Breast epithelium (tissue), 4 donors: Measurements from ENCODE around the gene SRPK3. TPM values are rescaled to one million over a fixed set of nuclear protein-coding genes. Genes with fewer than 3 reads are reported as not detected.

Source experiments
- DNase-seq, 2 donors: peaks; one replicate each; pipeline ENCODE4 v3.0.0-alpha.2; 2019; ENCODE audit warnings: low spot score in 2 of 2
- H3K27ac ChIP-seq, 2 donors: fragments of 200-600 bp; sonication (generic) in 1 of 2; one replicate each; pipeline ENCODE4 v1.5.1; 2016 to 2019; ENCODE audit warnings: mild to moderate bottlenecking in 1 of 2
- H3K27me3 ChIP-seq, 2 donors: fragments of 200-600 bp; sonication (generic) in 1 of 2; one replicate each; pipeline versions ENCODE4 v1.5.1 to v1.6.0; 2017 to 2019; ENCODE audit warnings: control low read depth in 1 of 2, mild to moderate bottlenecking in 1 of 2
- H3K36me3 ChIP-seq: fragments of 200-600 bp; one replicate; pipeline ENCODE4 v1.5.1; 2019
- H3K4me1 ChIP-seq, 2 donors: fragments of 200-600 bp; sonication (generic); one replicate each; pipeline ENCODE4 v1.5.1; 2016 to 2019; ENCODE audit warnings: control low read depth in 1 of 2
- H3K4me3 ChIP-seq, 3 donors: fragments of 200-600 bp; sonication (generic); 1 replicate in 2 of 3; 2 replicates in 1 of 3; pipeline ENCODE4 v1.5.1; 2016 to 2019; ENCODE audit warnings: mild to moderate bottlenecking in 3 of 3, moderate library complexity in 2 of 3
- H3K9me3 ChIP-seq, 2 donors: fragments of 200-600 bp; sonication (generic) in 1 of 2; one replicate each; pipeline ENCODE4 v1.5.1; 2016 to 2019; ENCODE audit warnings: control low read depth in 1 of 2
- POLR2A ChIP-seq: fragments of 450-650 bp; IDR thresholded peaks from one replicate; pipeline ENCODE4 v1.6.1; 2016; ENCODE audit warnings: antibody characterized with exemption, mild to moderate bottlenecking, moderate library complexity
- POLR2AphosphoS5 ChIP-seq, 3 donors: sonication (generic); formaldehyde crosslinking; IDR thresholded peaks; one replicate each; pipeline ENCODE4 v1.6.1; 2017; ENCODE audit warnings: antibody characterized with exemption in 3 of 3
- intact Hi-C: fragments of 100-400 bp; cut with DNase I; formaldehyde crosslinking; loops from one replicate; pipeline ENCODE4 v1.15.1; 2023; ENCODE audit warnings: low total_unique reads
- total RNA-seq, 3 donors: library from RNA; depleted of rRNA; stranded (reverse); fragments of >200 nt; gene quantifications; one replicate each; pipeline ENCODE4 v1.1.0, GENCODE V29; 2016
- TF ChIP-seq, protein P1 (sequence below), 3 donors: fragments of 450-650 bp; IDR thresholded peaks; one replicate each; pipeline ENCODE4 v1.5.1; 2016 to 2017; ENCODE audit warnings: antibody characterized with exemption in 3 of 3, mild to moderate bottlenecking in 3 of 3, moderate library complexity in 3 of 3

SRPK3 gene
- total RNA-seq, 3 donors from 2014 or later = 0.33 to 1.5 (median 1.3) TPM

DNA sequence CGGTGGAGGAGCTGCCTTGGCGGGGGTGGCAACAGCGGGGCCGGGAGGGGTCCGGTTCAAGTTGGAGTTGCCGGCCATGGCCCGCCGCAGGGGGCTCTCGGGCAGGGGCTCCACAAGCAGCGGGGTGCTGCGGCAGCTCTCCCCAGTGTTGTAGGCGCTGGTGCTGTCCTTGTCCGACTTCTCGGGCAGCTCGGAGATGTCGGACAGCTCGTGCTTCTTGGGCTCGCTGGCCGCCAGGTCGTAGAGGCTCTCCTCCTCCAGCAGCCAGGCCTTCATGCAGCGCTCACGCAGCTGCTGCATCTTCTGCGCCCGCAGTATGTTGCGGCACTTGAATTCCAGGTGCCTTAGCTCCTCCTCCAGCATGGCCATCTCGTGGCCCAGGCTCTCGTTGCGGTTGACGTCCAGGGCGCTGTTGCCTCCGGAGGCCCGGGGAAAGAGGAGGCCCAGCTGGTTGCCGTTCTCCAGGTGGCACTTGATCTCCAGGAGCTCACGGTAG, 23.3 kb downstream of the SRPK3 start:
- H3K9me3 ChIP-seq = peaks cover 0 to 7% of the 10 kb centered on the region in 2 donors
- no peaks in the 10 kb centered on the region for H3K36me3 ChIP-seq
- H3K27me3 ChIP-seq = peaks cover 0 to 42% of the 10 kb centered on the region in 2 donors
- H3K4me1 ChIP-seq = no peaks in the 10 kb centered on the region
- TF ChIP-seq POLR2A = no peak
- TF ChIP-seq POLR2AphosphoS5 (IDR thresholded peaks at IDR 0.05) = no peak
- TF ChIP-seq, protein P1, sequence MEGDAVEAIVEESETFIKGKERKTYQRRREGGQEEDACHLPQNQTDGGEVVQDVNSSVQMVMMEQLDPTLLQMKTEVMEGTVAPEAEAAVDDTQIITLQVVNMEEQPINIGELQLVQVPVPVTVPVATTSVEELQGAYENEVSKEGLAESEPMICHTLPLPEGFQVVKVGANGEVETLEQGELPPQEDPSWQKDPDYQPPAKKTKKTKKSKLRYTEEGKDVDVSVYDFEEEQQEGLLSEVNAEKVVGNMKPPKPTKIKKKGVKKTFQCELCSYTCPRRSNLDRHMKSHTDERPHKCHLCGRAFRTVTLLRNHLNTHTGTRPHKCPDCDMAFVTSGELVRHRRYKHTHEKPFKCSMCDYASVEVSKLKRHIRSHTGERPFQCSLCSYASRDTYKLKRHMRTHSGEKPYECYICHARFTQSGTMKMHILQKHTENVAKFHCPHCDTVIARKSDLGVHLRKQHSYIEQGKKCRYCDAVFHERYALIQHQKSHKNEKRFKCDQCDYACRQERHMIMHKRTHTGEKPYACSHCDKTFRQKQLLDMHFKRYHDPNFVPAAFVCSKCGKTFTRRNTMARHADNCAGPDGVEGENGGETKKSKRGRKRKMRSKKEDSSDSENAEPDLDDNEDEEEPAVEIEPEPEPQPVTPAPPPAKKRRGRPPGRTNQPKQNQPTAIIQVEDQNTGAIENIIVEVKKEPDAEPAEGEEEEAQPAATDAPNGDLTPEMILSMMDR (IDR thresholded peaks at IDR 0.05) = no peak
- no peak overlapping the region for H3K4me3 ChIP-seq
- H3K27ac ChIP-seq = no peak overlapping the region
- DNase-seq = no peak
- intact Hi-C loops = no loop called here

DNA sequence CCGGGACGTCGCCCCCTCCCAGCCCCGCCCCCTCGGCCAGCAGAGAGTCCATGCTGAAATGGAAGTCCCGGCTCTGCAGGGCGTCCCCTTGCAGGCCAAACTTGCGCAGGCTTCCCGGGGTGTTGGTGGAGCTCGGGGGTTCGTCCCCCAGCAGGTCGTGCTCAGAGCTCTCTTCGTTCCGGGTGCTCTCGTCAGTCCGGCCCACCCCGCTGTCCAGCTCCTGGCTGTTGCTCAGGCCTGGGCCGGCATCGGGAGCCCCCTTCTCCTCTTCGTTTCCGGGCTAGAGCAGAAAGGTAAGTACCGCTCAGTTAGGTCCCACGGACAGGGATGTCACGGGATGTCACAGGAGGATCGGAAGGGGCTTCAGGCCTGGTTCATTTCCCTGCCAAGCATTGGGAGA, 23.8 kb downstream of the SRPK3 start:
- H3K4me3 ChIP-seq = no peak overlapping the region
- peaks cover 0 to 7% of the 10 kb centered on the region in 2 donors for H3K9me3 ChIP-seq
- intact Hi-C loops = no loop called here
- no peak overlapping the region for H3K27ac ChIP-seq
- no peak for DNase-seq
- TF ChIP-seq, protein P1 (IDR thresholded peaks at IDR 0.05) = no peak
- TF ChIP-seq POLR2AphosphoS5 (IDR thresholded peaks at IDR 0.05) = no peak
- TF ChIP-seq POLR2A = no peak
- no peaks in the 10 kb centered on the region for H3K36me3 ChIP-seq
- H3K4me1 ChIP-seq = no peaks in the 10 kb centered on the region
- peaks cover 0 to 43% of the 10 kb centered on the region in 2 donors for H3K27me3 ChIP-seq

DNA sequence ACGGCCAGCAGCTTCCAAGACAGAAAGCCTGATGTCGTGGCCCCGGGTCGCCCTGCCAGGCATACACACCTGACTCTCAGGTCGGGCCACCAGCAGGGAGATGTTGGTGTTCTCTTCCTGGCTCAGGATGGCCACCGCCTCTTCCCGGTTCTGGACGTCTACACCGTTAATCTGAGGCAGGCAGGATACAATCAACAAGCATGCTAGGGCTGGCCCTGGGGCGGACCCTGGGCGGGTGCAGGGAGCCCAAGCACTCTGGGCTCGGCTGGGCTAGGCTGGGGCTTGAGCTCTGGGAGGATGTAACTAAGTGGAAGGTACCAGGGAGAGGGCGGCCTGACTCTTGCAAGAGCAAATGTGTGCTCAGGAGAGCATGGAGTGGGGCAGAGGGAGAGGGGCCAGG, 24.6 kb downstream of the SRPK3 start:
- Histone ChIP-seq H3K4me1 (no peaks in the 10 kb centered on the region), H3K4me3 (no peak overlapping the region), H3K27me3 (peaks cover 0 to 45% of the 10 kb centered on the region in 2 donors), H3K9me3 (peaks cover 0 to 7% of the 10 kb centered on the region in 2 donors), H3K36me3 (no peaks in the 10 kb centered on the region), H3K27ac (no peak overlapping the region)
- intact Hi-C loops = no loop called here
- TF ChIP-seq, protein P1 (IDR thresholded peaks at IDR 0.05) = no peak
- no peak for TF ChIP-seq POLR2A
- no peak for DNase-seq

DNA sequence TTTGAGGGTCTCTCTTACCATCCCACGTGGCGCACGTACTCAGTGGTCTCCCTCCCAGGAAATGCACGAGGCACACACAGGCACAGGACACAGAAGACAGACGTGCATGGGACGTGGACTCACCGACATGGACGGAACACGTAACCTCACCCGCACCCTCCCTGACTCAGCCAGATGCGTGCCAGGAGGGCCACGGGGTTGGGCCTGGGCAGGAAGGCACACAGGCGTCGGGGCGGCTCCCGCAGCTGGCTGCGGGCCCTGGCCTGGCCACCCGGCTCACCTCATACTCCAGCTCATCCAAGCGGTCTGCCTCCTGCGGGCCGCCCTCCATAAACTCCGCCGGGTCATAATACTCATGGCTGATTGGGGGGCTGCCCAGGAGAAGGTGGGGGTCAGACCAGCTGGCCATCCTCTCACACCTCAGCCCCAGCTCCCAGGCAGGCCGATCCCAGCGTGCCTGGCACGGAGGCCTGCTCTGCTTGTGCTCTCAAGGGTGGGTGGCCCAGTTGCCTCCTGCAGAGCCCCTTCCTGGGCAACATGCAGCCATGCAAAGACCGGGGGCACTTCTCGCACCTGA, 26.2 kb downstream of the SRPK3 start:
- no peak overlapping the region for H3K27ac ChIP-seq
- peaks cover 0 to 7% of the 10 kb centered on the region in 2 donors for H3K9me3 ChIP-seq
- no peak for DNase-seq
- H3K4me1 ChIP-seq = no peaks in the 10 kb centered on the region
- H3K4me3 ChIP-seq = no peak overlapping the region
- H3K36me3 ChIP-seq = no peaks in the 10 kb centered on the region
- TF ChIP-seq POLR2AphosphoS5 (IDR thresholded peaks at IDR 0.05) (no peak), POLR2A (no peak)
- TF ChIP-seq, protein P1 (IDR thresholded peaks at IDR 0.05) = no peak
- intact Hi-C loops = no loop called here
- H3K27me3 ChIP-seq = peaks cover 0 to 52% of the 10 kb centered on the region in 2 donors

DNA sequence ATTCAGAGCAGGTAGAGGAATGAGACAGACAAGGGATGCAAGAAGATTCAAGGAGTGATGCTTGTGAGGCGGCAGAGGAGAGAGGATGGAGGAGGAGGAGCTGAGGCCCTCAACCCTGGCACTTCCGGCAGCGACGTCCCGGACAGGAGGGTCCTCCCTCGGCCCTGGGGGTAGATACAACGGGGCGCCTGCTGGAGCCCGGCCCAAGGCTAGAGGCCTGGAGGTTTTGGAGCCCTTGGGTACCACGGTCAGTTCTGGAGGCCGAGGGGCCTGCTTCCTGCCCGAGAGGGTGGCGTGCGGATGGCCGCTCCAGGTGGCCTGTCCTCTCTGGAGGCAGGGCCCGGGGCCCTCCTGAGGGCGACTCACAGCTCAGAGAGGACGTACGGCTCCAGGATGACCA, 27.1 kb downstream of the SRPK3 start:
- DNase-seq = no peak
- TF ChIP-seq, protein P1 (IDR thresholded peaks at IDR 0.05) = no peak
- TF ChIP-seq POLR2A (no peak), POLR2AphosphoS5 (IDR thresholded peaks at IDR 0.05) (no peak)
- intact Hi-C loops = no loop called here
- no peak overlapping the region for H3K27ac ChIP-seq
- H3K36me3 ChIP-seq = no peaks in the 10 kb centered on the region
- peaks cover 0 to 61% of the 10 kb centered on the region in 2 donors for H3K27me3 ChIP-seq
- H3K4me1 ChIP-seq = no peaks in the 10 kb centered on the region
- no peak overlapping the region for H3K4me3 ChIP-seq
- peaks cover 0 to 7% of the 10 kb centered on the region in 2 donors for H3K9me3 ChIP-seq
